T-helper 1 cell (primary cell): ENCODE data around the gene SYMPK.
A peak's percentile ranks its signal among the peaks of the same experiment; 100 is the strongest.
"Not testable (repeated sequence)": the region's sequence is repeated elsewhere in the genome, so short reads cannot be mapped to it uniquely, and the experiment has no call there.

Source experiments
- DNase-seq, 5 donors: peaks; one replicate each; pipeline ENCODE4 v3.0.0-alpha.2; 2012 to 2020
- total RNA-seq, 4 donors: gene quantifications; one replicate each; lab custom pipeline; 2026; lab: John Stamatoyannopoulos, UW

SYMPK gene
- total RNA-seq, result 58.2 to 121 (median 88.6) reads per million in 4 donors

DNA sequence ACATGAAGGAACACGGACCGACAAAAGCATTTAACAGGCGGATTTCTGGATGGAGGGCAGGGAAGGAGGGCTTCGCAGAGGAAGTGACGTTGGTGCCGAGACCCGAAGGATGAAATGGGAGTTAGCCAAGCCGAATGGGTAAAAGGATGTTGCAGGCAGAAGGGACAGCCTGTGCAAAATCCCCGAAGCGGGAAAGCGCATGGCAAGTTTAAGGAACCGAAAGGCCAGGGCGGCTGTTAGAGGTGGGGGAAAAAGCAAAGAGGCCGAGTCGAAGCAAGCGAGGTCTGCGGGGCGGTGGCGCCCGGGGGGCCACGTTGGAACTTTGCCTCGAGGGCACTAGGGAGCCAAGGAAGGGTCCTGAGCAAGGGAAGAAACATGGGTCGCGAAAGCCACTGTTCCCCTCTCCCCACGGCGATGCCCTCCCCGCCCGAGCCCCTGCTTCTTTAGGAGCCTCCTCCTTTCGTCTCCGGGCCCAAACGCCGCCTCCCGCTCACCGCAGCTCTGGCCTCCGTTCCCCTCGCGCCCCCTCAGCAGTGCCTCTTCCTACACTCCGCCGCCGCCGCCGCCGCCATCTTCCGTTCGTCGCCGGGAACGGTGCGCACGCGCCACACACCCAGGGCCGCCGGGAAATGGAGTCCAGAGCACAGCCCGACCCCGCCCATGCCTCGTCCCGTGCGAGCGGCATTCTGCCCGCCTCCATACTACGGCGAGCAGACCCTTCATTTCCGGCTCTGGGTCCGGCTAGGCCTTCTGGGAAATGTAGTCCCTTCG lies at the start of gene SYMPK:
SYMPK (minus strand) TSS at position 584 of the 771 bp plus-strand sequence. CDS start 8,652 bp downstream, outside the sequence.
- DNase-seq, result peak; percentile 98 to 99 (median 98)

DNA sequence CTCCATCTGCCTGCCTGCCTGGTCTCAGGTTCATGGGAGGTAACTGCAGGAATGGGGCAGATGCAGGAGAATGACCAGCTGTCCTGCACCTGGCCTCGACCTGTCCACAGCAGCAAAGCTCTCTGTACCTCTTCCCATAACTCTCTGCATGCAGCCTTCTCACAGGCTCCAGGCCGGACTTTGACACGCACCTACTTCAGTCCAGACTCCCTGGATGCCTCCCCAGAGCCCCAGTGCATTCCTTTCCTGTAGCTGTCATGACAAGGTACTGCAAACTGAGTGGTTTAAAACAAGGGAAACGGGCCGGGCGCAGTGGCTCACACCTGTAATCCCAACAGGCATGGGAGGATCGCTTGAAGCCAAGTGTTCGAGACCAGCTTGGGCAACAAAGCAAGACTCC lies 48.3 kb upstream of the SYMPK start:
- no peak for DNase-seq

DNA sequence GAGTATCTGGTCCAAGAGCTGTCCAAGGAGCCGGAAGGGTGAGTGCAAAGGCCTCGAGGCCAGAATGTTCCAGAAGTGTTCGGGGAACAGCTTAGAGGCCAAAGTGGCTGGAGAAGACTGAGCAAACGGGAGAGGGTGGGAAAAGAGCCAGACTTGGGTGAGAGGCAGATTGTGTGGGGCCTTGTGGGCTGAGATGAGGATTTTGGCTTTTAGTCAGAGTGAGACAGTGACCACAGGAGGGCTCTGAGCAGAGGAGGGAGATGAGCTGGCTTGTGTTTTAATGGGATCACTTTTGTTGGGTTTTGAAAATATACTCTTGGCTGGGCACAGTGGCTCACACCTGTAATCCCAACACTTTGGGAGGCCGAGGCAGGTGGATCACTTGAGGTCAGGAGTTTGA lies 46.0 kb upstream of the SYMPK start:
- no peak for DNase-seq

DNA sequence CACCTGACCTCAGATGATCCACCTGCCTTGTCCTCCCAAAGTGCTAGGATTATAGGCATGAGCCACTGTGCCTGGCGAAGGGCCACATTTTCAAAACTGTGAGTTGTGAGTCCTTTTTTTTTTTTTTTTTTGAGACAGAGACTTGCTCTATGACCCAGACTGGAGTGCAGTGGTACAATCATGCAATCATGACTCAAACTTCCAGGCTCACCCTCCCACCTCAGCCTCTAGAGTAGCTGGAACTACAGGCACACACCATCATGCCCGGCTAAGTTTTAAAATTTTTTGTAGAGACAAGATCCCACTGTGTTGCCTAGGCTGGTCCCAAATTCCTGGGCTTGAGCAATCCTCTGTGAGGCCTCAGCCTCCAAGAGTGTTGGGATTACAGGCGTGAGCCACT lies 43.3 kb upstream of the SYMPK start:
- DNase-seq, result no peak

DNA sequence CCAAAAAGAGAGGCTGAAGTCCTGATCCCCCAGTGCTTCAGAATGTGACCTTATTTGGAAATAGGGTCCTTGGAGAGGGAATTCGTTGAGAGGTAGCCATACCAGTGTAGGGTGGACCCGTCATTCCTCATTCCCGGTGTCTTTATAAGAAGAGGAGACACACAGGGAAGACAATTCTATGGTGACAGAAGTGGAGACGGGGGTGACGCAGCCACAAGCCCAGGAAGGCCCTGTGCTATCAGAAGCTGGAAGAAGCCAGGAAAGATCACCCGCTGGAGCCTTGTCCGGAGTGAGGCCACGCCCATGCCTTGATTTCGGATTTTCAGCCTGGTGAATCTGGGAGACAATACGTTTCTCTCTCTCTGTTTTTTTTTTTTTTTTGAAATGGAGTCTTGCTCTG lies 42.1 kb upstream of the SYMPK start:
- DNase-seq, result no peak

DNA sequence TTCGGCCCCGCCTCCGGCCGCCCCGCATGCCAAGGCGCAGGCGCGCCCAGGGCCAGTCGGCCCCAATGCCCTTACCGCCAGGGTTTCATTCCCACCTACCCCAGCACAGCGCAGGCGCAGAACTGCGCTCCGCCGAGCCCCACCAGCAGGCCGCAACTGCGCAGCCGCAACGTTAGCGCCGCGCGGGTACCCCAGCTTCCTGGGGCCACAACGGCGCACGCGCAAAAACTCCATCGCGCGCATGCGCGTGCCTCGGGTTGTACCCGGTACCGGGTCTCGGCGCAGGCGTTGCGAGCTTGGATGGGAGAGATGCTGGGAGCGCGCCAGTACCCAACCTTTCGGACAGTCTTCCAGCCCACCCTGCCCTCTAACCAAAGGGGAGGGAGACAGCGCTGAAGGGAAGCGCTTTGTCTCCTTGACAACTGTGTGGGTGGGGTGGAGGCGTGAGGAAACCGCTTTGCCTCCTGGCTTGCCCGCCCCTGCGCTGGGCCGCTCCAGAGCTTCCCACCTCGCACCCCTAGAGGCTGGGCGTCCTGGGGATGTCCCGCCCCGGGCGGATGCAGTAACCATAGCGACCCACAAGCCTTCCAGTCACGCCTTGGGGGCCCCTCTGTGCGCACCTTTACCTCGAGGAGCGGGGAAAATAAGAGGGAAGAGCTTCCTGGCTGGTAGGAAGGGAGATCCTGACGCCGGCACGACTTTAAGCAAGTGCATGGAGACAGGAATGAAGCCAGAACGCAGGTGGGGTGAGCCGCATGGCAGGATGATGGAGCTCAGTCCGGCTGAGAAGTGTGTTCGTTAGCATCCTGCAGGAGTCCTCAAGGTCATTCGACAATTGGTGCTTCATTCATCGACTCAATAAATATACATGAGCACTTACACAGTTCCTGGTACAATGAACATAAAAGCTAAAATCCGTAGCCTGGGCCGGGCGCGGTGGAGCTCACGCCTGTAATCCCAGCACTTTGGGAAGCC lies 40.0 kb upstream of the SYMPK start:
- peak; percentile 98 to 100 (median 98) for DNase-seq

DNA sequence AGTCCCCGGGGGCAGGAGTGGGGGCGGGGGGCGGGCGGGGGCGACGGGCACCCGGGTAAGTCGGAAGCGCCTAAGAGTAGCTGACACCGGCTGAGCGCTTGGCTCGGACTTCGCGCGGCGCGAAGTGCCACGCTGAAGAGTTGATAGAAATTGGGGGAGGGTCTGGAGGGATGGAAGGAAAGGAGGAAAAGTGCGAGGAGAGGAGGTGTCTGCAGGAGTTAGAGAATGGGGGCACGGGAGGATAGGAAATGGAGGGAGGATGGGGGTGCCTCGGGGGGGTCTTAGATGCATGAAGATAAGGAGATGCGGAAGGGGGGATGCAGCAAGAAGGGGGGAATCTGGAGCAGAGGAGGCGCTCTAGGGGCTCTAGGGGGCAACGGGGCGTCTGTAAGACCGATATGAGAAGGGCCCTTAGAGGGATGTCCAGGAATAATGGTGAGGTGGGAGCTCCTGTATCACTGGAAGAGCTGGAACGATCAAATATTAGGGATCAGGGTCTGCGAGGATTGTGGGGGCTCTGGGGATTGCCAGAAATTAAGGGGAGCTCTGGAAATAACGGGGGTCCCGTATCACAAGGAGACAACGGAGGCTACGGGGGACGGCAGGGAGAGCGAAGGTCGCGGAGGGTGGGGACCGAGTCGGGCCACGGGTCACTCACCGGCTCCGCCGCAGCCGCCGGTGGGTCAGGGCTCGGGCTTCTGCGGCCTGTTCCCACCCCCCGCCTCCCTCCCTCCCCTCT lies 39.1 kb upstream of the SYMPK start, which contains the start of gene MYPOP:
MYPOP (minus strand) TSS at position 702 of the 739 bp plus-strand sequence. CDS start 840 bp downstream, outside the sequence.
- no peak for DNase-seq

DNA sequence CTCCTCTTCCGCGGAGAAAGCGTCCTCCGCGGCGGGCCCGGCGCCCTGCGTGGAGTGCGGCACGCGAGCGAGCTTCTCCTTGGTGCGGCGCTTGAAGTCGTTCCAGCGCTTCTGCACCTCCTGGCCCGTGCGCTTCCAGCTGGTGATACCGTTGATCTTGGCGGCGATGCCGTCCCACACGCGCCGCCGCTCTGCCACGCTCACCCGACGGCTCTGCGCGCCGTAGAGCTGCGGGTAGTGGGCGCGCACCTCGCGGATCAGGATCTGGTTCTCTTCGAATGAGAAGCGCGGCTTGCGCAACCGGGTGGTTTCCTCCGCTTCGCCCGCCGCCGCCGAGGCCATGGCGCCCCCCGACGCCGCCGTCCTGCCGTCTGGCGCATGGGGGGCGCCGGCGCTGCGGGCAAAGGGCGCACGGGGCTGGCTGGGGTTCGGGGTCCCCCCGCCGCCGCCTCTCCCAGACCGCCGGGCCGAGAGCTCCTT lies 38.5 kb upstream of the SYMPK start:
- peak in 2 of 5 donors; percentile 27 to 44 for DNase-seq

DNA sequence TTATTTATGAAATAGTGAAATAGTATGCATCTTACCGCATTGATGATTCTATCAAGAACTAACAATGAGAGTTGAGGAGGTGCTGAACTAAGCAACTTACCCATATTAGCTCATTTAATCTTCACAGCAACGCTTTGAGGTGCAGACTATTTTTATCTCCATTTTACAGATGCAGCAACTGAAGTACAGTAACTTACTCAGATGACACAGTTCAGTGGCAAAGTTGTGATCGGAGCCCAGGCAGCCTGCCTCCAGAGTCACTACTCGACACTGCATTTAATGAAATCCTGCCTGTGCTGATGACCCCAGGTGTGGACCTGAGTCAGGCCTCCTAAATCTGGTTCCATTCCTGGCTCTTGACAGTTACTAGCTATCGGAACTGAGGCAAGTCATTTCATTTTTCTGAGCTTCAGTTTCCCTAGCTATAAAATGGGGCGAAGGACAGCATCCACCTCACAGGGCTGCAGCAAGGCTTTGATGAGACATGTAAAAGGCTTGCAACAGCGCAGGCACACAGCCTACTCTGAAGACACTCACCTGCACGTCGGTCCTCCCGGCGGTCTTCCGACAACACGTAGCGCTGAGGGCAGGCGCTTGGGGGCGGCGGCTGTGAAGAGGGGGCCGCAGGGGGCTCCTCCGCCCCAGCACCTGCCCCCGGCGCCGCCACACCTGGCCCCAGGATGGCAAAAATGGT lies 37.9 kb upstream of the SYMPK start:
- no peak for DNase-seq

DNA sequence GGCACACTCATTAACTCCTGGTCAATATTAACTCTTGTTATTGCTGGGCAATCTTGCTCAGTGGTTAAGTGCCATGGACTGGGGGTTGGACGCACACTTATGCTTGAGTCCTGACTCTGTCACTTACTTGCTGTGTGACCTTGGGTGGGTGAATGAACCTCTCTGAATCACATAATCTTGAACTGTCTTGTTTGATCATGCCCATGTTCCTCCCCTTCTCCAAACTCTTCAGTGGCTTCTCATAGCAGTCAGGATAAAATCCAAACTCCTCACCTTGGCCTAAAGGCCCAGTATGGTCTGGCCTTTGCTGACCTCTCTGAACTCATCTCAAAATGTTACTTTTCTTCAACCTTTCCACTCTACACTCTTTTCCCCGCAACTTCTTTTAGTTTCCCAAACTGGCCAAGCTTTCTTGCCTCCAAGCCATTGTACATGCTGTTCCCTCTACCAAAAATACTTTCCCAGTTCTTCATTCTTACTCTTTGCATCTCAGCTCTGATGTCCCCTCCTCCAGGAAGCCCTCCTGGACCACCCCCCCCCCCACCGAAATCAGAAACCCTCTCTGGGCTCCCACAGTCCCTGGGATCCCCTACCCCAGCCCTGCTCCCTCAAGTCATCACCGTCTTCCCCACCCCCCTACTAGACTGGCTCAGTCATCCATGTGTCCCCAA lies 37.1 kb upstream of the SYMPK start:
- no peak for DNase-seq

DNA sequence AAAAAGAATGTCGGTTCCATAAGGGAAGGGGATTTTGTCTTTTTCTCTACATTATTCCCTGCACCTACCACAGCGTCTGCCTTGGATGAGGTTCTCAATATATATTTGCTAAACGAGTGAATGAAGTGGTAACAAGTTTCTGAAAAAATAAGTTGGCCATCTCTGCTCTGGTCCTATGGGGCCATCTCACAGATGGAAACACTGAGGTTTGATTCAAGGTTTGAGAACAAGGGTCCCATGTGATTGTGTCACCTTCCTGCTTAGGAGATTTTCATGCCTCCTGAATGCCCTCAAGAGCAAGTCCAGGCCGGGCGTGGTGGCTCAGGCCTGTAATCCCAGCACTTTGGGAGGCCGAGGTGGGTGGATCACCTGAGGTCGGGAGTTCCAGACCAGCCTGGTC lies 36.3 kb upstream of the SYMPK start:
- DNase-seq, result no peak

DNA sequence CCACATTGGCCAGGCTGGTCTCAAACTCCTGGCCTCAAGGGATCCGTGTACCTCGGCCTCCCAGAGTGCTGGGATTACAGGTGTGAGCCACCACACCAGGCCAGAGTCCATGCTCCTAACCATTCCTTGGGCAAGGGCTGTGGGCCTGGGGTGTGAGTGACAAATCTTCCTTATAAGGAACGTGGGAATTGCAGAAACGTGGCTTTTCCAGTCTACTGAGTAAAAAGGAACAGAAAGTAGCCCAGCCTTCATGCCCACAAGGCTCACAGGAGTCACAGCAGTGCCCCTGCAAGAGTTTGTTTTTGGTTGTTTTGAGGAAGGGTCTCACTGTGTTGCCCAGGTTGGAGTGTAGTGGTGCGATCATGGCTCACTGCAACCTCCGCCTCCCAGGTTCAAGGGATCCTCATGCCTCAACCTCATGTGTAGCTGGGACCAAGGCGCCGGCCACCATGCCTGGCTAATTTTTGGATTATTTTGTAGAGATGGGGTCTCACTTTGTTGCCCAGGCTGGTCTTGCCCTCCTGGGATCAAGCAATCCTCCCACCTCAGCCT lies 34.4 kb upstream of the SYMPK start:
- no peak for DNase-seq

DNA sequence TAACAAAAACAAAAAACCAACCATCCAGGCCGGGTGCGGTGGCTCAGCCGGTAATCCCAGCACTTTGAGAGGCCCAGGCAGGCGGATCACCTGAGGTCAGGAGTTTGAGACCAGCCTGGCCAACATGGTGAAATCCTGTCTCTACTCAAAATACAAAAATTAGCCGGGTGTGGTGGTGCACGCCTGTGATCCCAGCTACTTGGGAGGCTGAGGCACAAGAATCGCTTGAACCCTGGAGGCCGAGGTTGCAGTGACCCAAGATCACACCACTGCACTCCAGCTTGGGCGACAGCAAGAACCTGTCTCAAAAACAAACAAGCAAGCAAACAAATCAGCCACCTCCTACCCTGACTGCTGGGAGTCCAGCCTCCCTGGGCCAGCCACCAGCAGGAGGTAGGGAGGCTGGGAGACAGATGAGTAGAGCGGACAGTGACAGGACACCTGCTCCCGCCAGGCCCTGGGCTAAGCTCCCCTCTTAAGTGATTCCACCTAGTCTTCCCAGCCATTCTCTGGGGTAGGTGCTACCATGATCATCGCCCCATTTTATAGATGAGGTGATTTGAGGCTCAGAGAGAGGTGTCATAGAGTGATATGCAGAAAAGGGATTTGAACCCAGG lies 33.1 kb upstream of the SYMPK start:
- not testable (repeated sequence) for DNase-seq

DNA sequence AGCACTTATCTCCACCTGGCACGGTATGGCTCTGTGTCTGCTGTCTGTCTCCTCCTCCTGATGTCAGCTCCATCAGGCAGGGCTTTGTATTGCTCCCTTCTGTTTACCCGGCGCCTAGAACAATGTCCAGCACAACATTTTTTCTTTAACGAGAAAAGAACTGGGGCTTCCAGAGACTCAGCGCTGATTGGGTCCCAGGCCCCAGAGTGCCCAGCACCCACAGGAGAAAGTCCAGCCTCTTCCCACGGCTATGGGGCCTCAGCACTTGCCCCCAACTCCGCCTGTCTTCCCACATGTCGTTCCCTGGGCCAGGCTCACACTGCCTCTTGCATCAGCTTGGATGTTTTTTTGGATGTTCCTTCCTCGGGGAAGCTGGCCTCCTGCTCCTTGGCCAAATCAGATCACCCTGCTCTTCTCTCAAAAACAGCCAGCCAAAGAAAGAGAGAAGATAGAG lies 32.6 kb upstream of the SYMPK start:
- DNase-seq, result no peak

DNA sequence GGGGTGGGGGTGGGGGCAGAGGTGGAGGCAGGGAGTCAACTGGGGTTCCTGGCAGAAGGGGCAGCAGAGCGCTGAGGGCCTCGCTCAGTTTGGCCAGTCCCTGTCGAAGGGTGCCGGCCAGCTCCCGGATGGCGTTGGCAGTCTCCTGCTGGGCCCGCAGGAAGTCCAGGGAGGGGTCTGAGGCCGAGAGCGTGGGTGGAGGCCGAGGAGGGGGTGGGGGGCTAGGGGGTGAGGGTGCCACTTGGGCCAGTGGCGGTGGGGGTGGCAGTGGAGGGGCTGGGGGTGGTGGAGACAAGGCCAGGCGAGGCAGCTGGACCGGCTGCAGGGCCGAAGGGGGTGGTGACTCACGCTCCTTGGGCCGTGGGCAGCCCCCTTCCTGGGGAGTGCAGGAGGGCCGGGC lies 27.9 kb upstream of the SYMPK start:
- no peak for DNase-seq

DNA sequence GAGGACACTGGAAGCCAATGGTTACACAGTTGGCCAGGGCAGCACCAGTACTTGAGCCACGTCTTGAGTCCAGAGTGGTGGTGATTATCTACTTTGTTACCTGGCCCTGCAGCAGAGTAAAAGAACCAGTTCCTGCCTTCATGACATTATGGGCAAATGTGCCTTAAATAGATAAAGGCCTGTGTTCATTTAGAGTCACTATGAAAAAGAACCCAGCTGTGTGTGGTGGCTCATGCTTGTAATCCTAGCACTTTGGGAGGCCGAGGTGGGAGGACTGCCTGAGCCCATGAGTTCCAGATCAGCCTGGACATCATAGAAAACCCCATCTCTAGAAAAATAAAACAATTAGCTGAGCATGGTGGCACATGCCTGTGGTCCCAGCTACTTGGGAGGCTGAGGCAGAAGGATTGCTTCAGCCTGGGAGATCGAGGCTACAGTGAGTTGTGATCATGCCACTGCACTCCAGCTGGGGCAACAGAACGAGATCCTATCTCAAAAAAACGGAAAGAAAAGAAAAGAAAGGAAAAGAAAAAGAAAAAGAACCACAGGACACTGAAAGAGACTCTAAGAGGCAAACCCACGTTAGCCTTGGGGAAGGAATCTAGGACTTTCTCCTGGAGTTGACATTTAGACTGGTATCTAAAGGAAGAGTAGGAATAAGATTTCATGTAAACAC lies 26.4 kb upstream of the SYMPK start:
- DNase-seq, result no peak

DNA sequence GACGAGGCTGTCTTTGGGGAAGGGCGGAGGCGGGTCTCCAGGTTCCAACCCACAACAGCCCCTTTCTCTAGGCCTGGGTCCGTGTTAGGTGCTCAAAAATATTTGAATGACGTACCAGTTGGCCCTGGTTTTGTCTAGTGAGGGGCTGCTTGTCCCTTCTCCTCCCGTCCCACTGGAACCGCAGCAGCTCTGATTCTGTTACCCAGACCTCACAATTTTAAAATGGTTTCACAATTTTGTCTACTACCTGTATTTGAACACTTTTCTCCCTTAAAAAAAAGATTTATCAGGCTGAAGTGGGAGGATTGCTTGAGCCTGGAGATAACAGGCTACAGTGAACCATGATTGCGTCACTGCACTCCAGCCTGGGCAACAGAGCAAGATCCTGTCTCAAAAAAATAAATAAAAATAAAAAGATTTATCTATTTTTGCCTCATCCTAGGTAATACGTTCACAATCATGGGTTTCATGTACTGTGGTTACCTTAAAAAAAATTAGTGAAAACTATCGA lies 24.3 kb upstream of the SYMPK start:
- no peak for DNase-seq

DNA sequence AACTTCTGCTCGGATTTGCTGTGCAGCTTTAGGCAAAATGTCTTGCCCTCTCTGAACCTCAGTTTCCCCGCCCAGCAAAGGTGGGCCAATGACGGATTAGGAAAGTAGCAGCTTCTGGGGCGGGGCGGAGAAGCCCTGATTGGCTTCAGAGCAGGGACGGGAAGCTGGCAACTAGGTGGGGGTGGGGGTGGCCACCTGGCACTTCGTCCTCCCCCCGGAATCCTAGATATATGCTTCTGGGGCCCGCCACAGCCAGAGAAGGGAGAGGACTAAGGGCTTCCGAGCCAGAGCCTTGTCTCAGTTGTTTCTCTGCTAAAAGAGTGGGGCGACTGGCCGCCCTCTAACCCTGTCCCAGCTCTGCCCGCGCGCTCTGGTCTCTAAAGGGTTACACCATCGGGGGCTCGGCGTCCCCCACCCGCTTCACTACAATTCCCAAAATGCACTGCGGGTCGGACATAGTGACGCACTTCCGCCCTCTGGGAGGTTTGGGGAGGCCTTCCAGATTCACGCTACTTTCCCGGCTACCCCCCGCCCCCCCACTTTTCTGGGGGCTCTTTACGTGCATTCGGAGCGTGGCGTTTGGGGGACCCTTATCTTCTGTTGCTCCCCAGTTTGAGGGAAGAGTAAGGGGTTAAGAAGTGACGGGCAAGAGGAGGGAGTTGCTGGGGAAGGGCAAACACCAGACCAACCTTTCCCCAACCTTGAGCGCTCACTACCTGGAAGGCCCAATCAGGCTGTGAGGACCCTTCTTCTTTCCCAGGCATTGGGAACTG lies 23.7 kb upstream of the SYMPK start:
- DNase-seq, result peak; percentile 66 to 95 (median 83)
